Stimulated activated CD4-positive, alpha-beta T cell treated with anti-CD3 and anti-CD28 coated beads, Interleukin-12 subunit alpha, Interleukin-12 subunit beta, amount 100 ng/mL, for 4 hours (primary cell): ENCODE results near the gene NEK8.
"Not testable (repeated sequence)": the region's sequence is repeated elsewhere in the genome, so short reads cannot be mapped to it uniquely, and the experiment has no call there.

ENCODE experiments used
- DNase-seq: peaks from one replicate; pipeline ENCODE4 v3.0.0-alpha.2; 2020

The NEK8 gene

DNA sequence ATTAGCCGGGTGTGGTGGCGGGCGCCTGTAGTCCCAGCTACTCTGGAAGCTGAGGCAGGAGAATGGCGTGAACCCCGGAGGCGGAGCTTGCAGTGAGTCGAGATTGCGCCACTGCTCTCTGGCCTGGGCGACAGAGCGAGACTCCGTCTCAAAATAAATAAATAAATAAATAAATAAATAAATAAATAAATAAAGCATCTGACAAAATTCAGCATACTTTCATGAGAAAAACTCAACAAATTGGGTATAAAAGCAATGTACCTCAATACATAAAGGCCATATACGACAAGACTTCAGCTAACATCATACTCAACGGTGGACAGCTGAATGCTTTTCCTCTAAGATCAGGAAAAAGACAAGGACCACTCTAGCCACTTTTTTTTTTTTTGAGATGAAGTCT is 51.0 kb downstream of the NEK8 start:
- not testable (repeated sequence) for DNase-seq

DNA sequence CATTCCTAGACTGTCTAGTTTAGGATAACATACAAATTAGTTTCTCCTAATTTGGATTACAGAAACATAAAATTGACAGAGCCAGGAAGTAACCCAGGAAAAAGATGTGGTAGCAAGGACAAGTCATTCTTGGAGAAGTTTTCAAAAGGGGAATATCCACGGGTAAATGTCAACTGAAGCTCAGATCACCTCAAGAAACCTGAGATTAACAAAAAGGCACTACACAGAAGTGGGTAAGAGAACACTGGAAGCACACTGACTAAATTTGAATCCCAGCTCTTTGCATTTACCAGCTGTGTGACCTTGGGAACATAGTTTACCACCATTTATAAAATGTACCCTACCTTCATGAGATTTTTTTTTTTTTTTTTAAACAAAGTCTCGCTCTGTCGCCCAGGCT is 54.6 kb downstream of the NEK8 start:
- no peak for DNase-seq

DNA sequence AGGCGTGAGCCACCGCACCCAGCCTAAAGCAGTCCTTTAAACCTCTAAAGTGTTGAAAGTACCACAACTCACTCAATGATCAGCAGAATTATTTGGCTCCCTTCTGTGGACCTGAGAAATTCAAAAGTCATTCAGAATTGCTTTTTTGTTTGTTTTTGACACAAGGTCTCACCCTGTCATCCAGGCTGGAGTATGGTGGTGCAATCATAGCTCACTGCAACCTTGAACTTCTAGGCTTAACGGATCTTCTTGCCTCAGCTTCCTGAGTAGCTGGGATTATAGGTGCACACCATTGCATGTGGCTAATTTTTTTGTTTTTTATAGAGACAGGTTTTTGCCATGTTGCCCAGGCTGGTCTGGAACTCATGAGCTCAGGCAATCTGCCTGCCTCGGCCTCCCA is 59.5 kb downstream of the NEK8 start:
- no peak for DNase-seq
